GM18502 (cell line): ENCODE results near the gene HDHD5.
"Not testable (repeated sequence)": the region's sequence is repeated elsewhere in the genome, so short reads cannot be mapped to it uniquely, and the experiment has no call there.

Experiments
- ATAC-seq: cut with Tn5 transposase; IDR thresholded peaks from one replicate; pipeline ENCODE4 v1.9.1; 2021; ENCODE audit warnings: mild to moderate bottlenecking; ENCODE audit not compliant: unreplicated experiment, poor library complexity

Gene HDHD5

DNA sequence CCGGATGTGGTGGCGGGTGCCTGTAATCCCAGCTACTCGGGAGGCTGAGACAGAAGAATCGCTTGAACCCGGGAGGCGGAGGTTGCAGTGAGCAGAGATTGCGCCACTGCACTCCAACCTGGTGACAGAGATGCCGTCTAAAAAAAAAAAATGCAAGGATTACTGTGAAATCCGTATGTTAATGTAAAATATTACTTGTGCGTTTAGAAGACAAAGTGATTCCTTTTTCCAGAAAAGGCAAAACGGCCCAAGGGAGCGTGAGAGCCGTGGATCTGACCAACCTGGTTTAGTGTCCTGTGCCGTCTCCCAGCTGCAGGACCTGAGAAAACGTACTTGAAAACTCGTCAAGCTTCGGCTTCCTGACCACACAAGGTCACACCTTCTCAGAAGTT lies 905 bp downstream of the HDHD5 start:
- no peak for ATAC-seq

DNA sequence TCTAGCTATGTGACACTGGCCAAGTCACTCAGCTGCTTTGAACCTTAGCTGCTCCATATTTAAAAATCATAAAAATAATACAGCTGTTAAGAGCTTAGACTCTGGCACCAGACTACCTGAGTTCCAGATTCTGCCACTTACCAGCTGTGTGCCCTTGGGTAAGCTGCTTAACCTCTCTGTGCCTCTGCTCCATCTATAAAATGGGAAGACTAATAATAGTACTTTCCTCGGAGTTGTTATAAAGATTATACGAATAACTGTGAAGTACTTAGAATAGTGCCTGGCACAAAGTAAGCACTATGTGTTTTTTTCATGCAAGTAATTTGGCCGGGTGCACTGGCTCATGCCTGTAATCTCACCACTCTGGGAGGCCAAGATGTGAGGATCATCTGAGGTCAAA lies 1.4 kb downstream of the HDHD5 start:
- ATAC-seq = no peak

DNA sequence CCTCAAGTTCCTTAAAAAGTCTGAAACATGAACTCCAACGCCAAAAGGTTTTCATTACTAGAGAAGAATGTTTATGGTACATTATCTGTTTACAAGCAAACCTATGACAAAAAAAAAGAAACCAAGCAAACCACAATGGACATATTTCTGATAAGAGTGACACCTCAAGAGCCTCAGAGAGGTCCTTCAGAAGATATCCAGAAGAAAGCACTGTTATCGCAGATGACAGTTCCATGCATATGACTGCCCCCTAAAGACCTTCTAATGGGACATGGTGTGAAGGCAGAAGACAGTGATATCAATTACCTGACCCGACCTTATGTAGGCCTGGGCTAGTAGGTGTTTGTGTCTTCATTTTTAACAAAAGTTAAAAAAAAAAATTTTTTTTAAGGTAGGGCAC lies 3.1 kb downstream of the HDHD5 start:
- ATAC-seq = no peak

DNA sequence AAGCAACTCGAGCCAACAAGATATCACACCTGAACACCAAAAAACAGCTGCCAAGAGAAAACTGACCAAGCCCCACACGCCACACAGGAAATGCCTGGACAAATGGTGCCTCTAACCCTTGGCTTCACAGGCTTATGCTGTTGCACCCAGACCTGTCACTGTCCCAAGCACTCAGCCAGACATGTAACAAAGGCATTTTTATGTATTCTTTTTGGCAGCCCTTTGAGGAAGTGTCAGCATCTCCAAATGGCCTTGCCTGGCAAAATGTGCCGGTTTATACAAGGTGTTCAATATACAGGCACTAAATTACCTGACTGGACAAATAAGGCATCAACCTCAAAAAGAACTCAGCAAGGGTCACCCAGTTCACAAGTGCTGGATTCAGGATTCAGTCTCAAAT lies 6.1 kb downstream of the HDHD5 start:
- no peak for ATAC-seq

DNA sequence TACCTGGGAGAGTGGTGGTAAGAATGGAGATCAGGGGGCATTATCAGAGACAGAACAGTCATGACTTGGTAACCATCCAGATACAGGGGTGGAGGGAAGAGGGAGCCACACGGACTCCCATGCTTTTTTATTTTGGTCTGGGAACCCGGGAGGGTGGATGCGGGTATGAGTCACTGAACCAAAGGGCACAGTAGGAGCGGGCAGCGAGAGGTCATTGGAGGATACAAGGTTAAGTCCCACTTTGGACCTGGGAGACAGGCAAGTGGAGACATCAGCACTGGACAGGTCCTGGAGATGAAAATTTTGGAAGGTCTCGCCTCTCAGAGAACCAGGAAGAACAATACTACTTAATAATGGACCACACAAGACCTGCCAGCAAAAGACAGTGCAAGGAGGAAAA lies 6.7 kb downstream of the HDHD5 start:
- no peak for ATAC-seq

DNA sequence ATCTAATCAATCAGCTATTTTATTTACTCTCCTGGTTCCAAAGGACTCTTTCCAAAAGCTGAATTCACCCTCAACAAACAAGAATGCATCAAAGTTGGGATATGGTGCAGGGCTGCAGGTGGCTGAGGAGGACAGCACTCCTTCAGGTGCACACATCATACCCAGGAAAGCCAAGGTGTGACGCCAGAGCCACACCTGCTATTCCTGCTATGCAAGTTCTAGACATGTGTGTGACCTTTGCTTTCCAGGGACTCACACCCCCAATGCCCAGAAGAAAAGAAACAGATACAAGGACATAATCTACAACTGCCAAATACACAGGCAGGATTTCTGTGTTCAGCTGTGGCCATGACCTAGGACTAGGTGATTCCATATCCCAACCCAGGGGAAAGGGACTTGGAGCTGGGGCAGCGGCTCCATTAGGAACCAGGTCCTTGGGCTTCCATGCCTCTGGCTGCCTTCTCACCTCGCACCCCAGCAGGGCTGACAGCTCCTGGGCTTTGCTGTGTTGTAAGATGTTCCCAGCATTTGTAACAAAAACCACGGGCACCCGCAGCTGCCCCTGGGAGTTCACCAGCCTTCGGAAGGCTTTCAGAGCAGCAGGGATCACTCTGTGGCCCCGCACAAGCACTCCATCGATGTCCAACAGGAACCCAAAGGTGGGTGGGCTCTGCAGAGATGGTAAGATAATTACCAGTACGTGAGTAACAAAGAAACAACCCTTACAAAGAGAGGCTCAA lies 9.8 kb downstream of the HDHD5 start:
- ATAC-seq = no peak

DNA sequence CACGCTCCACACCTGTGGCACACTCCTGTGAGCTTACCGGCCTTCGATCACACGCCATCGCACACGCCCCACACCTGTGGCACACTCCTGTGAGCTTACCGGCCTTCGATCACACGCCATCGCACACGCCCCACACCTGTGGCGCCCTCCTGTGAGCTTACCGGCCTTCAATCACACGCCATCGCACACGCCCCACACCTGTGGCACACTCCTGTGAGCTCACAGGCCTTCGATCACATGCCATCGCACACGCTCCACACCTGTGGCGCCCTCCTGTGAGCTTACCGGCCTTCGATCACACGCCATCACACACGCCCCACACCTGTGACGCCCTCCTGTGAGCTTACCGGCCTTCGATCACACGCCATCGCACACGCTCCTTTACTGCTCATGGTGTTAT lies 11.6 kb downstream of the HDHD5 start:
- not testable (repeated sequence) for ATAC-seq

DNA sequence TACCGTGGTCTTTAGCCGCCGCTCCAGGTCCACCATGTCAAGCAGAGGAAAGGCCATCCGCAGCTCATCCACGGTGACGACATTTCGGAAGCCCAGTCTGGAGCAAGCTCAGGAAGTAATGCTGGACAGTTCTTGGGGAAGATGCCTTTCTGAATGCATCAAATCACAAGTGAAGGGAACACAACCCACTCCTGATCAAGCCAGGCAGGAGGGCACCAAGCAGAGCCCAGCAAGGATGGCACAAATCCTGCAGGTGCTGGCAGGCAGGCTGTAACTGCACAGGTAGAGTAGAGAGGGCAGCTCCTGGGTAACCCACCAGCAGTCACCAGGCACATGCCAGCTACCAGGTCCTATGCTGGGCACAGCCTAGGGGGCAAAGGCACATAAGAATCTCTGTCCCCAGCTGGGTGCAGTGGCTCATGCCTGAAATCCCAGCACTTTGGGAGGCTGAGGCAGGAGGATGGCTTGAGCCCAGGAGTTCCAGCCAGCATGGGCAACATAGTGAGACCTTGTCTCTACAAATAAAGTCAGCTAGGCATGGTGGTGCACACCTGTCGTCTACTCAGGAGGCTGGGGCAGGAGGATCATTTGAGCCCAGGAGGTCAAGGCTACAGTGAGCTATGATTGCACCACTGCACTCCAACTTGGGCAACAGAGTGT lies 13.9 kb downstream of the HDHD5 start:
- ATAC-seq = no peak

DNA sequence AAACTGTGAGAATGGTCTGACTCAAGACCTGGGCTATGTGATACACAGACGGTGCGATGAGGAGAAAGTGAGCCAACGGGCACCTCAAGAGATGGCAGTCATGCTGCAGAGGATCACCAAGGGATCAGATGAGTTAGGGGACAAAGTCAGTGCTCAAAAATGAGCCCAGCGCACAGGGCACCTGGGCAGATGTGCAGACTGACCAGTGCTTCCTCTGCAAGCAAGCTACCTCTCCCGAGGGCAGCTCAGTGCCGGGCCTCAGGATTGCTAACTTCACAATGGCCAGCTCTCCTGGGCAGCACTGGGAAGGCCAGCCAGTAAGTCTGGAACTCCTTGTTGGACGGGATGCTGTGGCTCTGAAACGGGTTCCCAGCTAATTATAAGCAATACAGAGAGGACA lies 15.3 kb downstream of the HDHD5 start:
- ATAC-seq = no peak

DNA sequence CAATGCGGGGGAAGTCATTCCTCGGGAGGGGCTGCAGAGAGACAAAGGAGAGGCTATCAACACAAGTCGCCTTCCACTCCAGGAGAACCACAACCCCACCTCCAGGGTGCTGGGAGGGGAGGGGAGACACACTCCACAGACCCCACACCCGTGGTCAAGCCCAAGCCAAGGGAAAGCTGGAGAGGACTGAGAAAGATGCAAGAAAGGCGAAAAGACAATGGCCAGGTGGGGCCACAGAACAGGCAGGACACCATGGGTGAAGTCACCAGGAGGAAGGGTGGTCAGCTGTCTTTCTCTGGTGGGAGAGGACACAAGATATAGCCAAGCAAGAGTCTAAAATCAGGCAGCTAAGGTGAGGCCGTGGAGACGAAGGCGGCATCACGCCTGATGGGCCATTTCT lies 16.0 kb downstream of the HDHD5 start:
- no peak for ATAC-seq

DNA sequence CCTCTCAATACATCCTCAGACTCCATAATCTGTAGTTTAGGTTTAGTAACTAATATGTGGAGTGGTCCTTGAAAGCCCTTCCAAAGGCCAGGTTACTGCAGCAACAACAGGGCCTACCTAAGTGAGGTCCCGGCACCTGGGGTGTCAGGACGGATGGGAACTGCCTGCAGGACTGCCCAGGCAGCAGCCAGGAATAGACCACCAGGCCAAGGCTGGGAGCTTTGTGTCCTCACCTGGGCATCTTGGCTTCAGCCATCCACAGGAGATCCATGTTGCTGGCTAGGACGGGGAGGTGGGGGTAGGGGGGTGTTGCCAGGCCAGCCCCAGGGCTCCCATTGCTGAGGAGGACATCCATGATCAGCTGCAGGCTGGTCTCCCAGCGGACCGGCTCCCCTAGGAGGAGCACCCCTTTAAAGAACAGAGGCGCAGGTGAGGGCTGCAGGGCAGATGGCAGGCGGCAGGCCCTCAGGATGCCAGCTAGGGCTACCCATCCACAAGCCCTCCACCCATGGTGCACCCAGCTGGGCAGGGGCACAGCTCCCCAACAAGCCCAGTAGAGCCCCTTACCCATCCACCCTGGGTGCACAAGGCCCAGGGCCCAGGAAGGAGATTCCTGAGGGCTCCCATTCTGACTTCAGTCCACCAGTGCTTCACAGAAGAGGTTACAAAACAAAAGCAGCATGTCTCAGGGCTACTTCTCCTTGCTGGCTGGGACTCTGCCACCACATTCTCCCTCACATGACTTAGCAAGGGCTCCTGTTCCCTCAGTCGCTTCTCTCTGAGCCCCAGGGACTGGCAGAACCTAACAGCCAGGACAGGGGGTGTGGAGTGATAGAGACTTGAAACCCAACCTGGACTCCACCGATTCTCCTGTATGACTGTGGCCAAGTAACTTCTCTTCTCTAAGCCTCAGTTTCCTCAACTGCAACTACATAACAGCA lies 18.0 kb downstream of the HDHD5 start:
- no peak for ATAC-seq

DNA sequence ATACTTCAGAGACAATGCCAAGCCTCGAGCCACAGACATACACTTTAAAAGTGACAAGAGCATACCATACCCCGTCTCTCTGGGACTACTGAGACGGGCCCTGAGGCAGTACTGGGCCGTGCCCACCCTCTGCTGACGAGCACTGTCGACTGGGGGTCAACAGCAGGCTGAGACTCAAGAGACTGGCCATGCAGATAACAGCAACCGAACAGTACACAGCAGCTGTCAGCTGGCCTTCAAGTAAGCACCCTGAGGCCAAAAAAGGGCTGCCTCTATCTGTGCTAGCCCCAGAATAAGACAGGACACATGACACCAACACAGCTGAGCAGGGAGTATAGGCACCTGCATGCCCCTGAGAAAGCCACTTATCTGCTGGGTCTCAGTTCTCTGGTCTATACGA lies 19.1 kb downstream of the HDHD5 start:
- ATAC-seq = no peak

DNA sequence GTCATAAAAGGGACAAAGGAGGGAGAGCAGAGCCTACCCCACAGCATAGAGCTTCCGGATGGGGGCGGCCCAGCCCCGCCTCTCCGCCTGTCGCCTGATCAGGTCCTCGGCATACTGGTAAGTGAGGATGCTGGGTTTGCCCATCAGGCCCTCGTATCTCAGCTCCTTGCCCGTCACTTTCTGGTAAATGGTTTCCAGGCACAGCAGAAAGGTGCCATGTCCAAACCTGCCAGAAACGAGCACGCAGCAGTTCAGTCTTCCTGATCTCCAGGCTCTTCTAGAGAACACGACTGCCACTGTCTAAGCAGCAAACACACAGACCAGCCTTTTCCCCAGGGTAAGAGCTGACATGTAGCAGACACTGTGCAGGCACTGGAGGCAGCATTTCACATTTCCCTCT lies 20.6 kb downstream of the HDHD5 start:
- no peak for ATAC-seq

DNA sequence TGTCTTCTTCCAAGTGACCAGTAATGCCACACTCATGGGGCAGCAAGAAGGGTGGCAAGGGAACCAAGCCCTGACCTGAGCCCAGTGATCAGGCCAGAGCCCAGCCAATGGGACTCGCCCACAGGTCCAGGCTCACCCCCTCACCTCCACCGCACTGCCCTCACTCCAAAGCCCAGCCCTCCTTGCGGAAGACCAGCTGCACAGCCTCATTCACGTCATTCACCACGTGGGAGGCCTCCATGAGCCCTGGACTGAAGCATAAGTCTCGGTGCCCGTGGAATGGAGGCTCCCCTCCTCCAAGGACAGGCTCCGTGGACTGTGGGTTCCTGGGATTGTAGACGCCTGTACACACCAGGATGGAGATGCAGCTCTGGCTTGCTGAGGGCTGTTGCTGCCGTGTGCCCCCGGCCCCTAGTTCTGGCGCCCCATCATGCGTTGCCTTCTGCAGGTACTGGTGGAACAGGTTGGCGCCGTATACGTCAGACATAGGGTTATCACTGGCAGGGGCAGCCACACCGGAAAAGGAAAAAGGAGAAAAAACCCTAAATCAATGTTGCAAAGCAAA lies 21.1 kb downstream of the HDHD5 start:
- no peak for ATAC-seq

DNA sequence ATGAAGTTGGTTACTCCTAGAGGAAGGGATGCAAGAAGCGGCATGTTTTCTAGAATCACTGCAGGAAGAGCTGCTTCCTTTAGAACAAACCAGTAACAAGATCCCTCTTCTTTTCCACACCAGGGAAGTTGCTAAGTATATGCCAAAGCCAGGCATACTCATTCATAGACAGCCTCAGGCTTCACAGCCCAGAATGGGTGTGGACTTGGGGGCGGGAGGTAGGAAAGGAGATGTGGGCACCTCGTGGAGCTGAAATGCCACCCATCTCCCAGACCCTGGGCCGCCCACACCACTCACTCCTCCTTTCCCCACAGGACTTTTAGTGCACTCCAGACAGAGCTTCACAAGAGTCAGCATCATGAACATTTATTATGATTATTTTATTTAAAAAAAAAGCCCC lies 21.9 kb downstream of the HDHD5 start:
- no peak for ATAC-seq

DNA sequence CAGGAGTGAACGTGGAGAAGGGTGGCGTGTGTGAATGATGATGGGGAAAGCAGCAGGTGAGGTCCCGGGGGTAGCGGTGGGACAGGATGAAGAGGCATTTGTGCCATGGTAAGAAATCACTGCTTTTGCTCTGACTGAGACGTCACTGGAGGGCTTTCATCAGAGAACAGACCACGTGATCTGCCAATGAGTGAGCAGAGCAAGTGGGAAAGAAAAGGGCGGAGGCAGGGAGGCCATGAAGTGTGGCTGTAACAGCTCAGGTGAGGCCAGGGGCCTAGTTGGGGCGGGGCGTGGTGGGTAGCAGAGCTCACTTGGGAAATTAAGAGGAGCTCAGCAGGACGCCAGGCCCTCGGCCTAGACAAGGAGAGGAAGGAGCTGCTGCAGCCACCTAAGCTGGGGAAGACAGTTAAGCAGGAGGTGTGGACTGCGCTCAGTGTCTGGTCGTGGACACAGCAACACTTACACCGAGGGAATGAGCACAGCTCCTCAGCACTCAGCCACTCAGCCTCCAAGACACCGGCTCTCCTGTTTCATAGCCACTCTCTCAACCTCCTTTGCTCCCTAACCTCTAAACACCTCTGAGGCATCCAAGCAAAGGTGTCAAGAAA lies 23.8 kb downstream of the HDHD5 start:
- no peak for ATAC-seq

DNA sequence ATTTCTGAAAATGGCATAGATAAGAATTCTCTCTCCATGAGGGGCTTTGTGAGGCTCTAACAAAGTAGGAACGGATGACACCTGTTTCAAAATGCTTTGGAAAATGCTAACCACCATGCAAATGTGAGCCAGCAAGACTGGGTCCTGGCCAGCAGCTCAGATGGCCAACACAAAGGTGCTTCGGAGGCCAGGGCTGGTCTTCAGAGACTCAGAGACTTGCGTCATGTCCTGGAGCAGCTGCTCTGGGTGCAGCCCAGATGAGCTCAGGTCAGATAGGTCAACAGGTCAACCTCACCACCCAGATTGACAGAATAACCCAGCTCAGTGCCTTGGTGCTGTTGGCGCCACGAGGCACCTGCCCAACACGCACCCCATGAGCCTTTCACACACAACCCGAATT lies 25.9 kb downstream of the HDHD5 start:
- no peak for ATAC-seq

DNA sequence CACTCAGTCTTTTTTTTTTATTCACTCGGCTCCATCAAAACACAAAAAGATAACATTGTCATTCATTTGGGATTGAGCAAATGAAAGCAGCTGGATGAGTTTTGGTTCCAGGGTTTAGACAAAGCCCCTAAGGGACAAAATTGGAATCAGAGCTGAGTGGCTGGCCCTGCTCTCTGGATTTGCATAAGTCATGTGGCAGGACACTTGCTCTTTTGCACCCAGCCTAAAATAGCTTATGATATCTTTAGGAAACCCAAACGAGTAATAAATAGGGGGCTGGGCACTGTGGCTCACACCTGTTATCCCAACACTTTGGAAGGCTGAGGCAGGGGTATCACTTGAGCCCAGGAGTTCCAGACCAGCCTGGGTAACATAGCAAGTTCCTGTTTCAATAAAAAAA lies 27.0 kb downstream of the HDHD5 start:
- no peak for ATAC-seq

DNA sequence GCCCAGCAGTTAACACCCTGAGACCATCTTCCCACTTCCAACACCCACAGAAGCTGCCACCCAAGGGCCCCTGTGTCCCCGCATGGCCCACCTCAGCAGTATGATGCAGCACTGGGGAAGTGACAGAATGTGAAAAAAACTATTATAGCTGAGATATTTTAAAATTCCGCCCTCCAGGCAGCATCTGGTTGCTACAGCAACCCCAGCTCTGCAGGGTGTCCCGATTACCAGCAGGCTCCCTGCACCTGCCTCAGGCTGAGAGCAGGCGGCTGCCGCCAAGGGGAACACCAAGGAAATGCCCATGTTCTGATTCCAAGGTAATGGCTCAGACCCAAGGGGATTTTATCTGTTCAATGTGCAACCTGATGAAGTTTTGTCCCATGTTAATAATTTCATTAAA lies 27.4 kb downstream of the HDHD5 start:
- ATAC-seq = no peak

DNA sequence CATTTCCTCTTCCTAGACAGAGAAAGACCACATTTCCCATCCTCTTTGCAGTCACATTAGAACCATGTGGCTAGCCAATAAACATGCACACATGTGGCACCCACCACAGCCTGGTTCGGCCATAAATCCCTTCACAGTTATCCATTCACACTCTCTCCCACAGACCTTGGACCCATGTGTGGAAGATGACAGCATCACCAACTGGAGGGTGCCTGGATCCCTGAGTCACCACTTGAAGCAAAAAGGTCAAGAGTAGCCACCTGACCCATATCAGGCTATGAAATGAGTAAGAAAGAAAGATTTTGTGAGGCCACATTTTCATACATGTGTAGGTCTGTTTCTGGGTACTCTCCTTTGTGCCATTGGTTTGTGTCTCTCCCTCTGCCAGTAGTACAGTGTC lies 28.9 kb downstream of the HDHD5 start:
- no peak for ATAC-seq
